Lower leg skin (tissue), 4 donors: Measurements from ENCODE around the gene C11orf86. TPM values are rescaled to one million over a fixed set of nuclear protein-coding genes. Genes with fewer than 3 reads are reported as not detected.

Experiments
- DNase-seq, 2 donors: peaks; one replicate each; pipeline ENCODE4 v3.0.0-alpha.2; 2019; ENCODE audit warnings: low spot score in 2 of 2
- H3K4me3 ChIP-seq: fragments of 200-600 bp; sonication (generic); 2 replicates; pipeline ENCODE4 v1.5.1; 2017; ENCODE audit warnings: mild to moderate bottlenecking, low read depth; ENCODE audit not compliant: poor library complexity, severe bottlenecking
- POLR2A ChIP-seq, 2 donors: fragments of 450-650 bp; IDR thresholded peaks; one replicate each; pipeline ENCODE4 v1.6.1; 2016 to 2017; ENCODE audit warnings: antibody characterized with exemption in 2 of 2, mild to moderate bottlenecking in 1 of 2, moderate library complexity in 1 of 2
- WGBS, 2 donors: methylation state at CpG; one replicate each; pipeline ENCODE4 v1.1.5; 2018; 5-methylcytosine and 5-hydroxymethylcytosine counted together
- intact Hi-C: fragments of 100-400 bp; cut with DNase I; formaldehyde crosslinking; loops from one replicate; pipeline ENCODE4 v1.15.0; 2023; ENCODE audit warnings: low total_unique reads
- microRNA-seq, 2 donors: library from miRNA; unstranded; fragments of <30 nt; microRNA quantifications; one replicate each; pipeline ENCODE4, GENCODE V29; 2016; ENCODE audit warnings: borderline replicate concordance in 2 of 2, borderline number of aligned reads in 1 of 2
- total RNA-seq, 4 donors: library from RNA; depleted of rRNA; stranded (reverse); fragments of >200 nt; gene quantifications; one replicate each; pipeline ENCODE4 v1.1.0, GENCODE V29; 2016
- TF ChIP-seq, protein P1 (sequence below), 3 donors: fragments of 450-650 bp; IDR thresholded peaks; one replicate each; pipeline ENCODE4 v1.5.1; 2016; ENCODE audit warnings: antibody characterized with exemption in 3 of 3, mild to moderate bottlenecking in 3 of 3, moderate library complexity in 2 of 3

The C11orf86 gene
- total RNA-seq, 4 donors from 2014 or later: not detected

DNA sequence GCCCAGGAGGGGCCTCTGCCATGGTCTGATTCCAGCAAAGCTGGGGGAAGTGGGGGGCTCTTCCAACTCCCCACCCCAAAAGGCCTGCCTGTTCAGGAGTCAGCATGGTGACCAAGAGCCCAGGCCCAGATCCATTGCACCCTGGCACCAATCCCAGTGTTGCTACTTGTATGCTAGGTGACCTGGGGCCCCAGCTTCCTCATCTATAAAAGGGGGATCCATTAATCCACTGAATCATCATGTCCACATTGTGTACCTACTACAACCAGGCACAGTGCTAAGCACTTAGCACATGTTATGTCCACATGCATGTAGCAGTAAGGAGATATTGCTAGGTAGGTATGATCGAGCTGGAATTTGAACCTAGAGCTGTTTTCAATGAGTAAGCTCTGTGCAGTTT, 49.9 kb downstream of the C11orf86 start:
- 71 to 74% methylated on average over 1 of the region's 1 CpG for WGBS, 2 donors
- intact Hi-C loops: no loop called here
- TF ChIP-seq POLR2A (IDR thresholded peaks at IDR 0.05): no peak
- TF ChIP-seq, protein P1, sequence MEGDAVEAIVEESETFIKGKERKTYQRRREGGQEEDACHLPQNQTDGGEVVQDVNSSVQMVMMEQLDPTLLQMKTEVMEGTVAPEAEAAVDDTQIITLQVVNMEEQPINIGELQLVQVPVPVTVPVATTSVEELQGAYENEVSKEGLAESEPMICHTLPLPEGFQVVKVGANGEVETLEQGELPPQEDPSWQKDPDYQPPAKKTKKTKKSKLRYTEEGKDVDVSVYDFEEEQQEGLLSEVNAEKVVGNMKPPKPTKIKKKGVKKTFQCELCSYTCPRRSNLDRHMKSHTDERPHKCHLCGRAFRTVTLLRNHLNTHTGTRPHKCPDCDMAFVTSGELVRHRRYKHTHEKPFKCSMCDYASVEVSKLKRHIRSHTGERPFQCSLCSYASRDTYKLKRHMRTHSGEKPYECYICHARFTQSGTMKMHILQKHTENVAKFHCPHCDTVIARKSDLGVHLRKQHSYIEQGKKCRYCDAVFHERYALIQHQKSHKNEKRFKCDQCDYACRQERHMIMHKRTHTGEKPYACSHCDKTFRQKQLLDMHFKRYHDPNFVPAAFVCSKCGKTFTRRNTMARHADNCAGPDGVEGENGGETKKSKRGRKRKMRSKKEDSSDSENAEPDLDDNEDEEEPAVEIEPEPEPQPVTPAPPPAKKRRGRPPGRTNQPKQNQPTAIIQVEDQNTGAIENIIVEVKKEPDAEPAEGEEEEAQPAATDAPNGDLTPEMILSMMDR (IDR thresholded peaks at IDR 0.05): no peak
- no peak for DNase-seq
- no peak overlapping the region for H3K4me3 ChIP-seq

DNA sequence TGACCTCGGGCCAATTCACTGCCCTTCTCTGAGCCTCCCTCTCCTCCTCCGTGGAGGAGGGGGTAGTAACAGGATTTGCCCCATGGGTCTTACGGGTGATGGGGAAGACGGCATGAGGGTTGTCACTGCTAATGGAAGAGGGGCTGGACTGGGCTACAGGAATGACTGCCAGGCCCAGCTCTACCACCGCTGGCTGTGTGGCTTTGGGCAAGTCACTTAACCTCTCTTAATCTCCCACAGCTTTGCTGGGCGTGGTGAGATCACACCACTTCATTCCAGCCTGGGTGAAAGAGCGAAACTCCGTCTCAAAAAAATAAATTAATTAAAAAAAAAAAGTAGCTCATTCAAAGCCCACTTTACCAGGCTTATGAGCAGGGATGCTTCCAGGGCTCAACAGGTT, 50.6 kb downstream of the C11orf86 start:
- intact Hi-C loops: no loop called here
- DNase-seq: no peak
- no peak overlapping the region for H3K4me3 ChIP-seq
- WGBS, 2 donors: 92 to 97% methylated on average over 8 of the region's 8 CpGs
- no peak for TF ChIP-seq POLR2A (IDR thresholded peaks at IDR 0.05)
- TF ChIP-seq, protein P1 (IDR thresholded peaks at IDR 0.05): no peak

Small RNAs within 50 kb of the gene (microRNA-seq; reads per million reads assigned to microRNA genes)
- gene MIR3163: 0 to 1.4 reads per million in 2 donors

Other genes starting within 250 kb of the C11orf86 start
- gene SPTBN2, start 246.1 kb upstream of the C11orf86 start, total RNA-seq: 100 to 1,000 TPM; 435 to 663 (median 597) TPM
- 10 to 100 TPM; 23.8 to 32.8 (median 29.7) TPM for gene RCE1, start 131.9 kb upstream of the C11orf86 start, total RNA-seq
- gene LRFN4, start 118.2 kb upstream of the C11orf86 start, total RNA-seq: 10 to 100 TPM in 3 of 4 donors, 1 to 10 TPM in 1; 5.5 to 14.1 (median 10.3) TPM
- gene PC, start 16.9 kb upstream of the C11orf86 start, total RNA-seq: 10 to 100 TPM in 3 of 4 donors, 1 to 10 TPM in 1; 7.3 to 22.5 (median 17.4) TPM
- 1 to 10 TPM in 1 of 4 donors, under 1 TPM in 3; 0.08 to 1.7 (median 0.41) TPM for gene SYT12, start 47.8 kb downstream of the C11orf86 start, total RNA-seq
- 100 to 1,000 TPM in 1 of 4 donors, 10 to 100 TPM in 3; 74.6 to 109 (median 87.8) TPM for gene RHOD, start 81.5 kb downstream of the C11orf86 start, total RNA-seq
- 10 to 100 TPM; 64.5 to 84.0 (median 70.3) TPM for gene KDM2A, start 144.0 kb downstream of the C11orf86 start, total RNA-seq